ENCODE data around the gene PCDHGA7. TPM values are rescaled to one million over a fixed set of nuclear protein-coding genes. Genes with fewer than 3 reads are reported as not detected.

Gene PCDHGA7
- total and polyA plus RNA-seq, 2 donors (not counting 1 experiment from before 2014, with no cell fraction given) = 0.49 to 1.8 TPM

DNA sequence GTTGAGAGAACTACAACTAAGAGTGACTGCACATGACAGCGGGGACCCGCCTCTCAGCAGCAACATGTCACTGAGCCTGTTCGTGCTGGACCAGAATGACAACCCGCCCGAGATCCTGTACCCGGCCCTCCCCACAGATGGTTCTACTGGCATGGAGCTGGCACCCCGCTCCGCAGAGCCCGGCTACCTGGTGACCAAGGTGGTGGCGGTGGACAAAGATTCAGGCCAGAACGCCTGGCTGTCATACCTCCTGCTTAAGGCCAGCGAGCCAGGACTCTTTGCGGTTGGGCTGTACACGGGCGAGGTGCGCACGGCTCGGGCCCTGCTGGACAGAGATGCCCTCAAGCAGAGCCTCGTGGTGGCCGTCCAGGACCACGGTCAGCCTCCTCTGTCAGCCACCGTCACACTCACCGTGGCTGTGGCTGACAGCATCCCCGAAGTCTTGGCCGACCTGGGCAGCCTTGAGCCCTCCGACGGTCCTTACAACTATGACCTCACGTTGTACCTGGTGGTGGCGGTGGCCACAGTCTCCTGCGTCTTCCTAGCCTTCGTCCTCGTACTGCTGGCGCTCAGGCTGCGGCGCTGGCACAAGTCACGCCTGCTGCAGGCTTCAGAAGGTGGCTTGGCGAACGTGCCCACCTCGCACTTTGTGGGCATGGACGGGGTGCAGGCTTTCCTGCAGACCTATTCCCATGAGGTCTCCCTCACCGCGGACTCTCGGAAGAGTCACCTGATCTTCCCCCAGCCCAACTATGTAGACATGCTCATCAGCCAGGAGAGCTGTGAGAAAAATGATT is 2.1 kb downstream of the PCDHGA7 start:
- no peak overlapping the region for H3K4me3 ChIP-seq (ENCODE audit: control extremely low read depth in 1 of 5, extremely low read depth in 1 of 5, insufficient read depth in 1 of 5, low read depth in 2 of 5, low read length in 4 of 5)
- intact Hi-C loops (cut with micrococcal nuclease) = no loop called here
- peaks cover 6 to 45% (median 23%) of the 10 kb centered on the region in 3 donors for H3K9me3 ChIP-seq (ENCODE audit: control extremely low read depth in 1 of 3, control insufficient read depth in 2 of 3, insufficient read depth in 1 of 3, low read length in 2 of 3)
- no peaks in the 10 kb centered on the region for H3K4me1 ChIP-seq (ENCODE audit: control insufficient read depth in 2 of 2, insufficient read depth in 2 of 2, low read length in 2 of 2)
- H3K4me1 Mint-ChIP-seq = peaks cover 3% of the 10 kb centered on the region
- no peaks in the 10 kb centered on the region for H3K36me3 ChIP-seq (replicated peaks in 1 of 2; ENCODE audit: control extremely low read depth in 1 of 2, control insufficient read depth in 1 of 2, extremely low read depth in 1 of 2, insufficient read depth in 2 of 2, low read length in 1 of 2)
- H3K27ac ChIP-seq (ENCODE audit: low read length in 2 of 2) = no peak overlapping the region
- TF ChIP-seq EZH2 (IDR thresholded peaks at IDR 0.05; ENCODE audit: borderline replicate concordance, insufficient read depth, low read depth, low read length, poor library complexity, severe bottlenecking) = no peak
- no peak for TF ChIP-seq CTCF (IDR thresholded peaks at IDR 0.05)
- ChIA-PET POLR2A (no interaction called here), CTCF (no interaction called here)
- H3K27me3 Mint-ChIP-seq = peaks cover 66% of the 10 kb centered on the region
- no peak overlapping the region for H3K4me2 ChIP-seq (replicated peaks; ENCODE audit: low read depth, low read length, poor library complexity, severe bottlenecking)
- H2AFZ ChIP-seq (ENCODE audit: insufficient read depth, low read depth, low read length, poor library complexity, severe bottlenecking) = no peak overlapping the region
- H3K79me2 ChIP-seq (ENCODE audit: control insufficient read depth, insufficient read depth, low read length) = no peaks in the 10 kb centered on the region
- WGBS (ENCODE audit: insufficient coverage) = 56% methylated on average over 40 of the region's 43 CpGs
- H3K4me3 Mint-ChIP-seq = no peak overlapping the region
- no peaks in the 10 kb centered on the region for H4K20me1 ChIP-seq (ENCODE audit: control insufficient read depth, insufficient read depth, low read length, poor library complexity, severe bottlenecking)
- DNase-seq (no peak), ATAC-seq (ENCODE audit: low read depth) (no peak)
- H3K9me3 Mint-ChIP-seq (ENCODE audit: insufficient read depth) = peaks cover 9% of the 10 kb centered on the region
- H3K9ac ChIP-seq (ENCODE audit: low read length) = no peak overlapping the region
- H3K27me3 ChIP-seq (replicated peaks in 1 of 4; ENCODE audit: control extremely low read depth in 1 of 4, control insufficient read depth in 3 of 4, insufficient read depth in 4 of 4, low read length in 3 of 4) = peaks cover 0 to 56% (median 34%) of the 10 kb centered on the region in 4 experiments
- H3K27ac Mint-ChIP-seq = no peak overlapping the region

Measured in B cell (primary cell).